Spleen (tissue), 7 donors: ENCODE results near the gene LDAH.

Experiments used
- POLR2A ChIP-seq, 3 donors: fragments of 450-650 bp; IDR thresholded peaks; one replicate each; pipeline ENCODE4 v1.5.1; 2017; ENCODE audit warnings: antibody characterized with exemption in 3 of 3, mild to moderate bottlenecking in 1 of 3
- POLR2AphosphoS5 ChIP-seq, 3 donors: sonication (generic); formaldehyde crosslinking; IDR thresholded peaks; one replicate each; pipeline ENCODE4 v1.5.1; 2017; ENCODE audit warnings: antibody characterized with exemption in 3 of 3
- TF ChIP-seq, protein P1 (sequence below), 11 experiments: fragments of 200-600 bp in 7 of 11; fragments of 450-650 bp in 4 of 11; sonication (generic) in 4 of 11; IDR thresholded peaks in 8 of 11; conservative IDR thresholded peaks in 3 of 11; 1 replicate in 7 of 11; 2 replicates in 4 of 11; pipeline versions ENCODE4 v1.4.0 to v1.8.0; 2016 to 2021; ENCODE audit warnings: antibody characterized with exemption in 11 of 11, inconsistent platforms in 4 of 11, mild to moderate bottlenecking in 1 of 11
- donor health status: DM: no; HTN: no; CAD: no; lungs with moderate emphysema.
- donor health status: DM: no; HTN: no; CAD: no.
- donor health status: DM: no; HTN: no; CAD: no.

DNA sequence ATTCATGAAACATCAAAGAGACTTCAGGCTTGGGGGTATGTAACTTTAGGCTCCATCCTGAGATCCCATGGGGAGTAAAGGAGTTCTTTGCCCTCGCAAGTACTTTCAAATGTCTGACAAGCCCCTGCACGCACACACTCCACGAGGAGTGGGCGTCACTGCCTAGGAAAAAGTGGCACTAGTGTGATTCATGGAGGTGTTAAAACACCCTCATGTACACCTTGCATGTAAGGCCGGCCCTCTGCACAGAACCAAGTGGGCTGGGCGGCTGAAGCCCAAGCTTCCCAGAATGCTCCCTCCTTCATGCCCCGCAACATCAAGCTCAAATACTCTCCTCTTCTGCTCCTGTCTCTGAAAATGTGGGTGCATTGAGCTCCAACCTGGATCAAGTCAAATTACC is 179.8 kb downstream of the LDAH start:
- TF ChIP-seq, protein P1, sequence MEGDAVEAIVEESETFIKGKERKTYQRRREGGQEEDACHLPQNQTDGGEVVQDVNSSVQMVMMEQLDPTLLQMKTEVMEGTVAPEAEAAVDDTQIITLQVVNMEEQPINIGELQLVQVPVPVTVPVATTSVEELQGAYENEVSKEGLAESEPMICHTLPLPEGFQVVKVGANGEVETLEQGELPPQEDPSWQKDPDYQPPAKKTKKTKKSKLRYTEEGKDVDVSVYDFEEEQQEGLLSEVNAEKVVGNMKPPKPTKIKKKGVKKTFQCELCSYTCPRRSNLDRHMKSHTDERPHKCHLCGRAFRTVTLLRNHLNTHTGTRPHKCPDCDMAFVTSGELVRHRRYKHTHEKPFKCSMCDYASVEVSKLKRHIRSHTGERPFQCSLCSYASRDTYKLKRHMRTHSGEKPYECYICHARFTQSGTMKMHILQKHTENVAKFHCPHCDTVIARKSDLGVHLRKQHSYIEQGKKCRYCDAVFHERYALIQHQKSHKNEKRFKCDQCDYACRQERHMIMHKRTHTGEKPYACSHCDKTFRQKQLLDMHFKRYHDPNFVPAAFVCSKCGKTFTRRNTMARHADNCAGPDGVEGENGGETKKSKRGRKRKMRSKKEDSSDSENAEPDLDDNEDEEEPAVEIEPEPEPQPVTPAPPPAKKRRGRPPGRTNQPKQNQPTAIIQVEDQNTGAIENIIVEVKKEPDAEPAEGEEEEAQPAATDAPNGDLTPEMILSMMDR (IDR thresholded peaks at IDR 0.05 in 8 of 11, conservative IDR thresholded peaks at IDR 0.05 in 3 of 11) = no peak
- TF ChIP-seq POLR2A (IDR thresholded peaks at IDR 0.05) = no peak
- no peak for TF ChIP-seq POLR2AphosphoS5 (IDR thresholded peaks at IDR 0.05)
